ENCODE data around the gene SMO.
"Not testable (repeated sequence)": the region's sequence is repeated elsewhere in the genome, so short reads cannot be mapped to it uniquely, and the experiment has no call there.

The SMO gene

DNA sequence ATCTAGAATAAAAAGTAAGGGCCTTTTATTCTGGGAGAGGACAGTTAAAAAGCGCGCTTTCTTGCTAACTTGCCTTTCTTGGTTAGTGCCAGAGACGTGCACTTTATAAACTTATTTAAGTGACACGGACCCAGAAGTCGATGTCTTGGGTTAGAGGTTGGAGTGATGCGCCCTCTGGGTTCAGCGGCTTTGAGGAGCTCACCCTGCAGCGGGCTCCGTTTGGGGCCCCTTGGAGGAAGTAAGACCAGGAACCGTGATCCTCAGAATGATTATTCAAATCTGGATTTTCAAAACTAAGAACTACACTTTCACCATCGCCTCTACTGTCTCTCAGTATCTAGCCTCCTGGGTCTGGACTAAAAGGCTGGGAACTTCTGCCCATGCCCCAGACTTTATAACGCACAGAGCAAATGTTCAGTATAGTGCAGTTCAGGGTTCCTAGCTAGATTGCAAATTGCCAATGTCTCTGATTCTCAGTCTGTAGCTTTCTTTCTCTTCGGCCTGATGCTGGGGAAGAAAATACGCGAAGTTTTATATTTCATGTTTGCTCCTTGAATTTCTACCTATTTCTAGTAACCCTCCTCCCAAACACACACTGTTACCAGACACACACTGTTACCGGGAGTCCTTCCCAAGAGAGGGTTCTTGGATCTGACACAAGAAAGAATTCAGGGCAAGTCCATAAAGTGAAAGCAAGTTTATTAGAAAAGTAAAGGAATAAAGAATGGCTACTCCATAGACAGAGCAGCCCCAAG is 18.6 kb upstream of the SMO start:
- DNase-seq (ENCODE audit: low read depth in 2 of 2, low spot score in 1 of 2) = no peak

DNA sequence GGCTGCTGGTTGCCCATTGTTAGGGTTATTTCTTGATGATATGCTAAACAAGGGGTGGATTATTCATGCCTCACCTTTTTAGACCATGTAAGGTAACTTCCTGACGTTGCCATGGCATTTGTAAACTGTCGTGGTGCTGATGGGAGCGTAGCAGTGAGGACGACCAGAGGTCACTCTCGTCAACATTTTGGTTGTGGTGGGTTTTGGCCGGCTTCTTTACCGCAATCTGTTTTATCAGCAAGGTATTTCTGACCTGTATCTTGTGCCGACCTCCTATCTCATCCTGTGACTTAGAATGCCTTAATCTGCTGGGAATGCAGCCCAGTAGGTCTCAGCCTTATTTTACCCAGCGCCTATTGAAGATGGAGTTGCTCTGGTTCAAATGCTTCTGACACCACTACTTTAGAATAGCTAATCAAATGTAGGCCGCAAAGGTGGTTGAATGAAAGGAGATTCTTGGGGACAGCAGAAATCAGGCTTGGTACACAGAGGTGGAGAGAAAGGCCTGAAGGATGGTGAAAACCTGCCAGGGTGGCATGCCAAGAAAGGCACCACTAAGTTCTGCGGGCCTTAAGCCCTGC is 17.9 kb upstream of the SMO start:
- DNase-seq (ENCODE audit: low read depth in 2 of 2, low spot score in 1 of 2) = no peak

DNA sequence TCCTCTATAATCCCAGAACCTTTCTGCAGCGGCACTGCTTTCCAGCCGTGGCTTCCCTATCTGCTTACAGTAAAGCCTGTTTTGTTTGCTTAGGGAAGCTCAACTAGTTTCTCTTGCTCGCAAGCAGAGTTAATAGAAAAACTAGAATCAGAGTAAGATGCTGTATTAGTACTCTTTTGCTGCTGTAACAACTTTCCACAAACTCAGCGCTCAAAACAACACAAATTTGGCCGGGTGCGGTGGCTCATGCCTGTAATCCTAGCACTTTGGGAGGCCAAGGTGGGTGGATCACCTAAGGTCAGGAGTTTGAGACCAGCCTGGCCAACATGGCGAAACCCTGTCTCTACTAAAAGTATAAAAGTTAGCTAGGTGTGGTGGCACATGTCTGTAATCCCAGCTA is 14.6 kb upstream of the SMO start:
- DNase-seq (ENCODE audit: low read depth in 2 of 2, low spot score in 1 of 2) = not testable (repeated sequence)

DNA sequence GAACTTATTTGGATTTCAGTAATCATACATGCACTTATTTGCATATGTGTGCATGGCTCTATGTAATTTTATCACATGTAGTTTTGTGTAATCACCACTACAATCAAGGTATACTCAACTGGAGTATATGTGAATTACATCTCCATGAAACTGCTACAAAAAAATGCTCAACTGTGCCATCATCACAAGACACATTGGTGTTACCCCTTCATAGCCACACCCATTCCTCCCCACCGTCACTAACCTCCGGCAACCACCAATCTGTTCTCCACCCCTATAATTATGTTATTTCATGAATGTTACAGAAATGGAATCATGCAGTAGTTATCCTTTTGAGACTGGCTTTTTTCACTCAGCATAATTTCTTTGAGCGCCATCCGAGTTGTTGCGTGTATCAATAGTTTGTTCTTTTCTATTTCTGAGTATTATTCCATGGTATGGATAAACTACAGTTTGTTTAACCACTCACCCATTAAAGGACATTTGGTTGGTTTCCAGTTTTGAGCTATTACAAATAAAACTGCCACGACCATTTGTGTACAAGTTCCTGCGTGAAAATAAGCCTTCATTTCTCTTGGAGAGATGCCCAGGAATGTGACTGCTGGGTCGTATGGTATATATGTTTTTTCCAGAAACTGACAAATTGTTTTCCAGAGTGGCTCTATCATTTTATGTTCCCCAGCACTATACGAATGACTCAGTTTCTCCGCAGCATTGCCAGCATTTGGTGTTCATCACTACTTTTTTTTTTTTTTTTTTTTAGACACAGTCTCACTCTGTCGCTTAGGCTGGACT is 11.3 kb upstream of the SMO start:
- no peak for DNase-seq (ENCODE audit: low read depth in 2 of 2, low spot score in 1 of 2)

DNA sequence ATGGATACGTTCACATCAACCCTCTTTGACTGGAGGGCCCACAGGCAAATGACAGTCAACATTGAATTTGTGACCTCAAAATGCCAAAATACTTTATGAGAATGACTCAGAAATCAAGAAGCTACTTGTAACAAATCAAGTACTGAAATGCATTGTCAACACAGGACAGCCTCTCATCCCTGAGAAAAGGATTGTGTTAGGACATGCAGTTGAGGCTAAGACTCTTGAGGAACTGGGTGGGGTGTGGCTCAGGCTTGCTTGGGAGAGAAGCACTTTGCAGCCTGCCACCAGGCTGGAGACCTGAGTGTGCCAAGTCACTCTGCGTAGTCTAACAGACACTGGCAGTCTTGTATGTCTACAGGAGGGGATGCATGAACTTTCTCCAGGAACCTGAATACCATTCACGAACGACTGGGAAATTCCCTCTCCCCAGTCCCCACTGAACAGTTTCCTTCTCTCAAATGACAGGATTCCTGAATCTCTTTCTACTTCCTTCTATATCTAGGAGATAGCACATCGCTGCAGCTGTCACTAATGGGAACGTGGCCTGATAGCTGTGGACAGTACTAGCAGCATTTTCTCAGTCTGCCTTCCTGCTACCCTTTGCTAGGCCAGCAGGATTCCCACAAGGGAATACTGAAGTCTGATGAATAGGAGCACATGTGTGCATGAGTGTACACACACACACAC is 3.3 kb upstream of the SMO start:
- no peak for DNase-seq (ENCODE audit: low read depth in 2 of 2, low spot score in 1 of 2)

DNA sequence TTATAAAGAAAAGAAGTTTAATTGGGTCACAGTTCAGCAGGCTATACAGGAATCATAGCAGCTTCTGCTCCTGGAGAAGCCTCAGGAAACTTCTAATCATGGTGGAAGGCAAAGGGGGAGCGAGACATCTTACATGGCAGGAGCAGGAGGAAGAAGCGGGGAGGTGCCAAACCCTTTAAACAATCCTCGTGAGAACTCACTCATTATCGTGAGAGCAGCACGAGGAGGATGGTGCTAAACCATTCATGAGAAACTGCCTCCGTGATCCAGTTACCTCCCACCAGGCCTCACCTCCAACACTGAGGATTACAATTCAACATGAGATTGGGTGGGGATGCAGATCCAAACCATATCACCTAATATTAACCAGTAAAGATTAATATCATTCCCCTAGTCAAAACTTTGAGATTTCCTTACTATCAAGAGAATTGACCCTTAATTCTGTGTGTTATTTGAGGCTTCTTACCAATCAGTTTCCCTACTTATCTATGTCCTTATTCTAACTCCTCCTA is 1.6 kb upstream of the SMO start:
- no peak for DNase-seq (ENCODE audit: low read depth in 2 of 2, low spot score in 1 of 2)

DNA sequence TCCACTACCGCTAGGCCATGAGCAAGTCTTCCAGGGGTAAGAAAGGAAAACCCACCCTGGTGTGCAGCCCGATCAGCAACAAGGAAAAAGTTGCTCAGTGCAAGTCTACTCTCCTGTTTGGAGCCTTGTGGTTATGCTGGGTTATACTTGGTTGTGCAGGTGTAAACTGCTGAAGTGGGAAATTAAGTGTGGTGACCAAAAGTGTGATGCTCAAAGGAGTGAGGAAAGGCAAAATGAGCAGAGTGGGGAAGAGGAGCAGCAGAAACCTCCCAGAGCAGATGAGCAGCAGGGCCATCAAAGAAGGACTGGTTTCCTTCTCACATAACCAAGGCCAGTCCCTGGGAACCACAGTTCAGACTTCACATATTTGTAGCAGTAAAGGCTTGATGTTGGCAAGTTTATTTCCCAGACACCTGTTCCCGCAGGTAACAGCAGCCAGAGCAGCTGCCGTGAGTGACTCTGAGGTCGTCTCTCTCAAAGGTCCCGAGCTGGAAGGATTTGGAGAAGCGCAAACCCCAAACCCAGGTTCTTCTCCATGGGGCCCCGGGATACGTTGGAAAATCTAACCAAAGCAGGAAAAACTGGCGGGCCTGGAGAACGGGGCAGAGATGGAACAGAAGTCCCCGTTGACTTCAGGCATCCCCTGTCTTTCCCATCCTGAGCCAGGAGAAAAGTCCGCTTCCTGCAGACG is 607 bp upstream of the SMO start:
- DNase-seq (ENCODE audit: low read depth in 2 of 2, low spot score in 1 of 2) = no peak

DNA sequence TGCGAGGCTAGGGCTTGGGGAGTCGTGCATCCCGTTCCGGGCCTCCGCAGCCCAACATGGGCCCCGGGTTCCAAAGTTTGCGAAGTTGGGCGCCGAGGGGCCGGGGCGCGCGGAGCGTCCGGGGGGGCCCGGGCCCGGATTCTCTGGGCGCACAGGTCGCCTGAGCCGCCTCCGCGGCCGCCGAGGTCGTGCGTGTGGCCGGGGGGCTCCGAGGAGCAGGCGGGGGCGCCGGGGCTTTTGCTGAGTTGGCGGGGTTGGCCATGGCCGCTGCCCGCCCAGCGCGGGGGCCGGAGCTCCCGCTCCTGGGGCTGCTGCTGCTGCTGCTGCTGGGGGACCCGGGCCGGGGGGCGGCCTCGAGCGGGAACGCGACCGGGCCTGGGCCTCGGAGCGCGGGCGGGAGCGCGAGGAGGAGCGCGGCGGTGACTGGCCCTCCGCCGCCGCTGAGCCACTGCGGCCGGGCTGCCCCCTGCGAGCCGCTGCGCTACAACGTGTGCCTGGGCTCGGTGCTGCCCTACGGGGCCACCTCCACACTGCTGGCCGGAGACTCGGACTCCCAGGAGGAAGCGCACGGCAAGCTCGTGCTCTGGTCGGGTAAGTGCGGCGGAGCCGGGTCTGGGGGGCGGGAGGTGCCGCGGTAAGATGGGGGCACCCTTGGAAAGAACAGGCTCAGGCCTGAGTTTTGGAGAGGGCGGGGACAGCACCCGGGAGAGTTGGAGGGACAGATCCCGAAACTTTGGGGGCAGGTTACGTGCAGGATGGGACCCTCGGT is 643 bp downstream of the SMO start:
- no peak for DNase-seq (ENCODE audit: low read depth in 2 of 2, low spot score in 1 of 2)

DNA sequence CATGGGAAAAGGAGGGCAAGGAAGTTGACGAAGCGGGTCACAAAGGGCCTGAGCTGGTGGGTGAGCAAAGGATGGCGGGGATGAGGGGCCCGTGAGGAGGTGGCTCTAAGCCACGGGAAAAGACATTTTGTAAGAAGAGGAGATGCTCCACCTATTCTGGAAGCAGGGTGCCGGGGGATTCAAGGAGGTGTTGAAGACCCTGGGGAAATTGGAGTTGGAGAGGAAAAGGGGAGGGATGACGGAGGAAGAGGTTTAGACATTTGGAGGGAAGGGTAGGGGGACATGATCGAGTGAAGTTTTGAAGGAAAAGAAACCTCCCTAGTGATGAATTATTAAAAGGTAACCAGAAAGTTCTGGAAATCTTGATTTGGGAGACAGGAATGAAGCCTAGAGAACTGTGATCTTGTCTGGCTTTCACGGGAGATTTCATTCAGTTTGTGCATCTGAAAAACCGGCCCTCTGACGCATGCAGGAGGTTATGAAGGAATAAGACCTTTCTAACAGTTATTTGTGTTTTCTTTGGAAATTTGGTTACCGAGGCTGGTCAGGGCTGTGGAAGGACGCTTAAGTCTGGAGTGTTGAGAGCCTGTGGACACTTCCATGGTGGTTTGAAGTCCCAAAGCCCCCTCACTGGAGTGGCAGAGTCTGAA is 1.4 kb downstream of the SMO start:
- no peak for DNase-seq (ENCODE audit: low read depth in 2 of 2, low spot score in 1 of 2)

DNA sequence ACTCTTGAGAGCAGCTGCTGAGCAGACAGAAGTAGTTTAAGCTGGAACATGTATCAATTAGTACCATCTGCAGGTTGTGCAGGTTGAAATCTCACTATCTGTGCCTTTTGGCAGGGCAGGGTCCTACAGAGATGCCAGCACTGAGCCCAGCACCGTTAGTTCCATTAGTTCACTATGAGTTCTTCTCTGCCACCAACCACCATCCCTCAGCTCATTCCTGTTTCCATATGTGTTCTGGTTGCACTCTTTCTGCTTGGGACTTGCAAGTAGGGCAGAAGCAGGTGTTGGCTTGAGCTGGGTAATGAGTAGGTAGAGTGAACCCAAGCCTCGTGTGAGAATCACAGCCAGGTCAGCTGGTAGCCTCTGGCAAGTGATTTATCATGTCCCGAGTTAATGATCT is 2.8 kb downstream of the SMO start:
- no peak for DNase-seq (ENCODE audit: low read depth in 2 of 2, low spot score in 1 of 2)

DNA sequence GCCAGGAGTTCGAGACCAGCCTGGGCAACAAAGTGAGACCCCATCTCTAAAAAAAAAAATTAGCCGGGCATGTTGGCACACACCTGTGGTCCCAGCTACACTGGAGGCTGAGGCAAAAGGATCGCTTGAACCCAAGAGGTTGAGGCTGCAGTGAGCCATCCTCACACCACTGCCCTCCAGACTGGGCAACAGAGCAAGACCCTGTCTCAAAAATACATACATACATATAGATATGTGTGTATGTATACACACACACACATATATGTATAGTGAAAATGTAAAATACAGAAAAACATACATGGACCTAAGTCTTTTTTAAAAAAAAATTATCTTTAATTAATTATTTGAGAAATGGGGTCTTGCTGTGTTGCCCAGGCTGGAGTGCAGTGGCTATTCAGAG is 5.5 kb downstream of the SMO start:
- no peak for DNase-seq (ENCODE audit: low read depth in 2 of 2, low spot score in 1 of 2)

DNA sequence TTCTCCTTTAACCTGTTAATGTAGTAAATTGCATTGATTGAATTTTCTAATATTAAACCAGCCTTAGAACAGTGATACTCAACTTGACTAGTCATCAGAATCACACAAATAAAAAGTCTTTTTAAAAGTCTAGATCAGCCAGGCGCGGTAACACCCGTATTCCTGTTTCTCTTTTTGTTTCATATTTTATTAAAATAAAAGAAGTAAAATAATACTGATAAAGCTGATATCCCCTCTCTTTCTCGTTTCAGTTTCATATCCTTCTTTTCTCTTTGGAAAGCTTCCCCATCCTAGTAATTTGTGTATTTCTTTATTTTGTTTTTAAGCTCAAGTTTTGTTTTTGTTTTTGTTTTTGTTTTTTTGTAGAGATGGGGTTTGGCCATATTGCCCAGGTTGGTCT is 9.3 kb downstream of the SMO start:
- DNase-seq (ENCODE audit: low read depth in 2 of 2, low spot score in 1 of 2) = no peak

DNA sequence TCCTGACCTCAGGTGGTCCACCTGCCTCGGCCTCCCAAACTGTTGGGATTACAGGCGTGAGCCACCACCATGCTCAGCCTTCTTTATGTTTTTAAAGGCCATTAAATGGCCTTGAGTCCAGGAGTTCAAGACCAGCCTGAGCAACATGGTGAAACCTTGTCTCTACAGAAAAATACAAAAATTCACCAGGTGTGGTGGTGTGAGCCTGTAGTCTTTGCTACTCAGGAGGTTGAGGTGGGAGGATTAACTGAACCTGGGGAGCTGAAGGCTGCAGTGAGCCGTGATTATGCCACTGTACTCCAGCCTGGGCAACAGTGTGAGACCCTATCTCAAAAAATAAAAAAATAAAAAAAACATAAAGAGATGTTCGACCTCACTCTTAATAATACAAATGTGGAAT is 11.0 kb downstream of the SMO start:
- DNase-seq (ENCODE audit: low read depth in 2 of 2, low spot score in 1 of 2) = no peak

DNA sequence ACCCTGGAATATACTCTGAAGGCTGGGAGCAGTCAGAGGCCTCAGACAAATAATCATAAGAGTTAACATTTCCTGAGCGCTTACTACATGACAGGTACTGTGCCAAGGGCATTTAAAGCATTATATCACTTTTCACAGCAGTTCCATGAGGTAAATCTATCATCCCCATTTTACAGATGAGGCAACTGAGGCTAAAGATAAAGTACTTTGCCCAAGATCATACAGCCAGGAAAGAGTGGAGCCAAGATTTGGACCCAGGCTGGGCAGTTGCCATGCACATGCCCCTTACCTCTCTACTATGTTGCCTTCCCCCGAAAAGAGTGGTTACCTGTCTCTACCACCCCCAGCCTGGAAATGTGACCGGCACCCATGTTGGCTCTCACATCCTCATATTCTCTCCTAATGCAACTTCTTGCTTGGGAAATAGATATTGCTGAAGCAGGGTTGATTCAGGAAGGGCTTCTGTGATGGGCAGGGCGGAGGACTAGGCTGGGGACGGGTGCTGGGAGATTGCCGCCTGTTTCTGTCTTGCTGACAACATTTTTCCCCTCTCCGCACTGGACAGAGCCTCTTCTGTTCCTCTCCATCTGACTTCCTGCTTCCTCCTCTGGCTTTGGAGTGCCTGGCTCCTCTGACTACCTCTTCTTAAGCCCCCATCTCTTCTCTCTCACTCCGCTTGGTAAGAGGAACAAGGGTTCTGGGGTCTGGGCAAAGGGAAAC is 13.8 kb downstream of the SMO start:
- no peak for DNase-seq (ENCODE audit: low read depth in 2 of 2, low spot score in 1 of 2)

DNA sequence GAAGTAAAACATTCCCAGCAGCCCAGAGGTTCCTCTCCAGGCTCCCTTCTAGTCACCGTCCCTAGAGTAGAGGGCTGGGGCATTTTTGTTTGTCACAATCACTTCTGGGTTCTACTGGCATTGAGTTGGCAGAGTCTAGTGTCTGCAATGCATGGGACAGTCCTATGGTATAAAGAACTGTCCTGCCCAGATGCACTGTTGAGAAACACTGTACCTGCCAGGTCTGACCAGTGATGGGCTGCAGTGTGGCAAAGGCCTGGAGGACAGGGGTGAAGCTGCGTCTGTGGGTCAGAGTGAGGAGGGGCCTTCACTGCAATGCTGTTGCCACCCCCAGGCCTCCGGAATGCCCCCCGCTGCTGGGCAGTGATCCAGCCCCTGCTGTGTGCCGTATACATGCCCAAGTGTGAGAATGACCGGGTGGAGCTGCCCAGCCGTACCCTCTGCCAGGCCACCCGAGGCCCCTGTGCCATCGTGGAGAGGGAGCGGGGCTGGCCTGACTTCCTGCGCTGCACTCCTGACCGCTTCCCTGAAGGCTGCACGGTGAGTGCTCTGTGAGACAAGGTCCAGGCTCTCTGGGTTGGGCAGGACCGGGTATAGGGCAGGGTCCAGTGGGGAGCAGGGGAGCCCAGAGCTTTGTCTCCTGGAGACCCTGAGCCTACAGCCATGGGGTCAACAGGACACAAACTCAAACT is 14.8 kb downstream of the SMO start:
- DNase-seq (ENCODE audit: low read depth in 2 of 2, low spot score in 1 of 2) = no peak

DNA sequence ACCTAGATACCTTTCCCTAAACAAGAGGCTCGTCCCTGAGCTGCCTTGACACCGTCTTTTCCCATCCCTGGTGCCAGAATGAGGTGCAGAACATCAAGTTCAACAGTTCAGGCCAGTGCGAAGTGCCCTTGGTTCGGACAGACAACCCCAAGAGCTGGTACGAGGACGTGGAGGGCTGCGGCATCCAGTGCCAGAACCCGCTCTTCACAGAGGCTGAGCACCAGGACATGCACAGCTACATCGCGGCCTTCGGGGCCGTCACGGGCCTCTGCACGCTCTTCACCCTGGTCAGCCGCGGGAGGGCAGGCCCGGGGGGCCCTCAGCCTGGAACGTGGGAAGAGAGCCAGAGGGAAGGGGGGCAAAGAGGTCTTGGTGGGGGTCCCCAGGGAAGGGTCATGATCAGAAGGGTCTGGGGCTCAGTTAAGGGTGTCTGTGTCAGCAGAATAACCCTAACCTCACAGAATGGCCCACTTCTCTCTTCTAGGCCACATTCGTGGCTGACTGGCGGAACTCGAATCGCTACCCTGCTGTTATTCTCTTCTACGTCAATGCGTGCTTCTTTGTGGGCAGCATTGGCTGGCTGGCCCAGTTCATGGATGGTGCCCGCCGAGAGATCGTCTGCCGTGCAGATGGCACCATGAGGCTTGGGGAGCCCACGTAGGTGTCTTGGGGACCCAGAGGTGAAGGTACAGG is 16.8 kb downstream of the SMO start:
- DNase-seq (ENCODE audit: low read depth in 2 of 2, low spot score in 1 of 2) = no peak

DNA sequence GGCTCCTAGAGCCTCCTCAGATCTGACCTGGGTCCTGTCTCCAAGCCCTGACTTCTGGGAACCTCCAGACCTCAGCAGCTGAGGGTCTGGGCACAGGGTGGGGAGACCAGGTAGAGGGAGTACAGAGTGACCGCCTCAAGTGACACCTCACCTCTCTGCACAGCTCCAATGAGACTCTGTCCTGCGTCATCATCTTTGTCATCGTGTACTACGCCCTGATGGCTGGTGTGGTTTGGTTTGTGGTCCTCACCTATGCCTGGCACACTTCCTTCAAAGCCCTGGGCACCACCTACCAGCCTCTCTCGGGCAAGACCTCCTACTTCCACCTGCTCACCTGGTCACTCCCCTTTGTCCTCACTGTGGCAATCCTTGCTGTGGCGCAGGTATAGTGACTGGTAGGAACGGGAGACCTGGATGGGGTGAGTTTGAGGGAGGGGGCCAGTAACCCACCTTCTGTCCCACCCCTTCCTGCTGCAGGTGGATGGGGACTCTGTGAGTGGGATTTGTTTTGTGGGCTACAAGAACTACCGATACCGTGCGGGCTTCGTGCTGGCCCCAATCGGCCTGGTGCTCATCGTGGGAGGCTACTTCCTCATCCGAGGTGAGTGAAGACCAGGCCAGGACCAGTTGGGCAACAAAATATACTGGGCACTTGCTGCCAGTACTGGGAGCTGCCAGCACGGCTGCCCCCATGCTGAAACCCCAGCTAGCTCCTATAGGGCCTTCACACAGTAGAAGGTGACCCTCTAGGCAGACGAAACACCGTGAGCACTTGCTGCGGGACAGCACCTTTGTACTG is 17.8 kb downstream of the SMO start:
- DNase-seq (ENCODE audit: low read depth in 2 of 2, low spot score in 1 of 2) = no peak
